AG09319 (cell line): ENCODE data around the gene CFP.
A peak's percentile ranks its signal among the peaks of the same experiment; 100 is the strongest.
"Not testable (repeated sequence)": the region's sequence is repeated elsewhere in the genome, so short reads cannot be mapped to it uniquely, and the experiment has no call there.

Experiments
- DNase-seq: peaks from one replicate; pipeline ENCODE4 v3.0.0-alpha.2; 2010; ENCODE audit warnings: low read depth; ENCODE audit errors: extremely low read depth
- CTCF ChIP-seq: IDR thresholded peaks from 2 replicates; pipeline ENCODE4 v1.5.1; 2011; ENCODE audit warnings: low read depth, mild to moderate bottlenecking, inconsistent platforms, low read length, moderate library complexity

CFP gene

DNA sequence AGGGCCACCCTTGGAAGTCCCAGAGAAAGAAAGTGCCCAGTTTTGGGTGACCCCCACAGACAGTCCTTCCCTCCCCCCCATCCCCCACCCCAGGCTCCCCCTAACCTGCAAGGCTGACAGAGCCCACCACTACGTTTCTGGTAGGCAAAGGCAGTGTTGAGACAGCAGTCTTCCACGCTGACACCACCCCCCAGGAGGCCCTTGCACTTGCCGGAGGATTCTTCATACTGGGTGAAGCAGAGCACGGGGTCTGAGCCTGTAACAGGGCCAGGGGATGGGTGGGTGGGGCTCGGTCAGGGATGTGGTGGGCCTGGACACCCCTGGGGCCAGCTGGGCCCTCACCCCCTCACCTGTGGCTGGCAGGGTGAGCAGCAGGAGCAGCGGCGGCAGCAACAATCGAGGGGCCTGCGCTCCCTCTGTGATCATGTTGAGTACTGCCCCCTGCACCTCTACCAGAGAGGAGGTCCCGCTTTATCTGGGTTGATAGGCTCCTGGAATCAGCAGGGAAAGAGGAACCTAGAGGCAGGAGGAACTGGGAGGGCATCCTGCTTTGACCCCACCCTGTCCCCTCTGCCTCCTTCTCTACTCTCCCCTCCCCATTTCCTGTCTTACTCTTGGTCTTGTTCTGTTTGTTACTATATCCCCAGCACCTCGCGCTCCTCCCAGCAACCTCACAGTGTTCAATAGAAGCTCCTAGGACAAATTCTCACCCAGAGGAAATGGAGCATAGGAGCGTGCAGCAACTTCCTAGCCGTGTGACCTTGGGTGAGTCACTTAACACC lies at the start of gene CFP:
Gene CFP, minus strand, starts transcription at position 512 of the 782 bp plus-strand sequence. Its CDS starts 86 bp downstream, at position 426.
- TF ChIP-seq CTCF = no peak
- no peak for DNase-seq

DNA sequence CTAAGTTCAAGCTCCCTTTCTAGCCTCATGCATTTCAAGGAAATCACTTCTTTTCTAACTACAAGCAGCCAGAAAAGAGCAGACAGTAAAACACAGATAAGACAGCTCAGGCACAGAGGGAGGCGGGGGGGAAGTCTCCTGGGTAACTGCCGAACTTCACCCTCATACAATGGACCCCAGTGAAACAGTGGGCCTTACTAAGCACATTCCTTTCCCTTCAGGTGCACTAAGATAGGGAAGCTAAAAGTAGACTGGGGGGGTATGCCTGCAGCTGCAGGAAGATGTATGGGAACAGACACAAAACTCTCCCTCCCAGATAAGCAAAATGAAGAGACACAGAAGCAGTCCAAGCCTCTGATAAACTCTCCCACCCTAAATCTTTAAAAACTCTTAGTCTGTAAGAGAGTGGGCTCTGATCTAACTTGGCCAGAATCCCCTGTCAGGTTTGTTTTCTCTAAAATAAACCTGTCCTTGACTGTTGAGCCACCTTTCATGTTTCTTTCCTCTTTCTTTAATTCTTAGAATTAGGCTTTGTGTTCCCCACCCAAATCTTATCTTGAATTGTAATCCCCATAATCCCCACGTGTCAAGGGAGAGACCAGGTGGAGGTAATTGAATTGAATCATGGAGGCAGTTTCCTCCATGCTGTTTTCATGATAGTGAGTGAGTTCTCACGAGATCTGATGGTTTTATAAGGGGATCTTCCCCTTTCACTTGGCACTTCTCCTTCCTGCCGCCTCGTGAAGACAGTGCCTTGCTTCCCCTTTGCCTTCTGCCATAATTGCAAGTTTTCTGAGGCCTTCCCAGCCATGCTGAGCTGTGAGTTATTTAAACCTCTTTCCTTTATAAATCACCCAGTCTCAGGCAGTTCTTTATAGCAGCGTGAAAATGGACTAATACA lies 46.5 kb upstream of the CFP start:
- not testable (repeated sequence) for DNase-seq

DNA sequence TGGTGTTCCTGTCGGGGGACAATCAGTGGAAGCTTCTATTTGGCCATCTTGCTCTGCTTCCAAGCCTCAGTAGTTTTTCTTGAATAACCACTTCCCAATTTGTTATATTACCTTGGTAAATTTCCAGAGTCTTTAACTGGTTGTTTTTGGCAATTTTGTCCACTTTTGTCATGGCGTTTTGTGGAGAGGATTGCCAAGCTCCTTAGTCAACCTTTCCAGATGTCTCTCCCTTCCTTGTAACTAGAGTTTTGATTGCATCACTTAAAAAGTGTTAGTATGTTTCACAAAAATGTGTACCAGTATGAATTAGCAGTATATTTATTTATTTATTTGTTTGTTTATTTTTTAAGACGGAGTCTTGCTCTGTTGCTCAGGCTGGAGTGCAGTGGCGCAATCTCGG lies 45.0 kb upstream of the CFP start:
- TF ChIP-seq CTCF = no peak
- DNase-seq = no peak

GRCh38 chrX:47665797-47666196 lies 36.1 kb upstream of the CFP start:
- not testable (repeated sequence) for DNase-seq

DNA sequence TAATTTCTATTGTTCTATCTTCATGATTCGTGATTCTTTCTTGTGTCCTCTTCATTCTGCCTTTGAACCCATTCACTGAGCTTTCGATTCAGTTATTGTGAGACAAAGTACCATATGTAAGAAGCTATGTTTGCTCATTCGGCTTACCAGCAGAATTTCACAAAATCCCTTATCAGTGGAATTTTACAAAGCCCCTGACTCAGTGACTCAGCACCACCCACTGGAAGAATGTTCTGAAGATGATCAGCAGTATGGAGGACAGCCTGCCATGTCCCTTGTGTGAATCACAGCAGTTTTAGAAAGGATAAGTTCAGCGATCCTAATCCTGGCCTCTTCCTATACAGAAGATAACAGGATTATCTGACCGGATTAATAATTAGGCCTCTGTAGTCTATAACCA lies 35.0 kb upstream of the CFP start:
- TF ChIP-seq CTCF = no peak
- DNase-seq = no peak

GRCh38 chrX:47662144-47662657 lies 32.5 kb upstream of the CFP start:
- DNase-seq = peak; percentile 44
- no peak for TF ChIP-seq CTCF

- TF ChIP-seq CTCF = no peak
- DNase-seq = no peak
These were observed 31.8 kb upstream of the CFP start for GRCh38 chrX:47661539-47661938.

DNA sequence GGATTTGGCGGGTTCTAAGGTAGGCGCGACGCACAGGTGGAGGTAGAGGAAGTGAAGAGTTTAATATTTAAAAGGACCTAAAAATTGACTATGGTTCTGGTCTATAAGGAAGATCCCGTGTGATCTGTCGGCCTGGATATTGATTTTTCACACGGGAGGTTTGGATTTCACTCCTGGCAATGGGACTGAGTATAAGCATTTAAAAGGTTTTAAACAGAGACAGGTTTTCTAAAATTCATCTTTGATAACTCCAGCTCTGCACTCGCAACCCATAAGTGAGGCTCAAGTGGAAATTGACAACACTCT lies 29.6 kb upstream of the CFP start:
- DNase-seq = no peak
- TF ChIP-seq CTCF = no peak
